ENCODE data around the gene BHLHA9.

BHLHA9 gene

GRCh38 chr17:1241929-1242328 is 28.3 kb upstream of the BHLHA9 start:
- CTCF ChIA-PET, result no interaction called here
- POLR2A ChIA-PET, result no interaction called here
- TF ChIP-seq CTCF (IDR thresholded peaks at IDR 0.05; ENCODE audit: control extremely low read depth, extremely low read depth, low read depth, missing control alignments), result no peak
- DNase-seq (ENCODE audit: extremely low spot score), result no peak

GRCh38 chr17:1244606-1245012 is 25.6 kb upstream of the BHLHA9 start:
- CTCF ChIA-PET, result no interaction called here

GRCh38 chr17:1251866-1252608 is 18.2 kb upstream of the BHLHA9 start:
- CTCF ChIA-PET, result interaction anchor here (1.5 kb wide), 1 partner anchor 8 kb away, joined by 5 read pairs; no protein-coding TSS in a partner anchor
- POLR2A ChIA-PET, result interaction anchor here (1.0 kb wide), 1 partner anchor 14 kb away, joined by 4 read pairs; no protein-coding TSS in a partner anchor
- DNase-seq (ENCODE audit: extremely low spot score), result no peak
- no peak for TF ChIP-seq CTCF (IDR thresholded peaks at IDR 0.05; ENCODE audit: control extremely low read depth, extremely low read depth, low read depth, missing control alignments)

More at GRCh38 chr17:1244606-1245012, 25.6 kb upstream of the BHLHA9 start:
- POLR2A ChIA-PET, result no interaction called here
- no peak for DNase-seq (ENCODE audit: extremely low spot score)
- TF ChIP-seq CTCF (IDR thresholded peaks at IDR 0.05; ENCODE audit: control extremely low read depth, extremely low read depth, low read depth, missing control alignments), result no peak

GRCh38 chr17:1255041-1255440 is 15.2 kb upstream of the BHLHA9 start:
- CTCF ChIA-PET, result interaction anchor here (1.0 to 8.7 kb wide), 2 partner anchors 78 to 466 kb away, joined by 3 to 48 read pairs; no protein-coding TSS in a partner anchor
- TF ChIP-seq CTCF (IDR thresholded peaks at IDR 0.05; ENCODE audit: control extremely low read depth, extremely low read depth, low read depth, missing control alignments), result no peak
- POLR2A ChIA-PET, result interaction anchor here (1.1 kb wide), 1 partner anchor 24 kb away, joined by 5 read pairs; no protein-coding TSS in a partner anchor
- no peak for DNase-seq (ENCODE audit: extremely low spot score)

- ChIA-PET CTCF (interaction anchor here (1.0 to 8.7 kb wide), 3 partner anchors 28 to 318 kb away, joined by 4 to 48 read pairs (median 4); no protein-coding TSS in a partner anchor), POLR2A (interaction anchor here (0.5 kb wide), 1 partner anchor 8 kb away, joined by 3 read pairs; no protein-coding TSS in a partner anchor)
- DNase-seq (ENCODE audit: extremely low spot score), result peak; percentile 15
- TF ChIP-seq CTCF (IDR thresholded peaks at IDR 0.05; ENCODE audit: control extremely low read depth, extremely low read depth, low read depth, missing control alignments), result no peak
These were observed 13.5 kb upstream of the BHLHA9 start for GRCh38 chr17:1256699-1257098.

- TF ChIP-seq CTCF (IDR thresholded peaks at IDR 0.05; ENCODE audit: control extremely low read depth, extremely low read depth, low read depth, missing control alignments), result no peak
- ChIA-PET CTCF (interaction anchor here (0.7 to 8.7 kb wide), 14 partner anchors 9 to 372 kb away, joined by 3 to 48 read pairs (median 4); partner anchors contain the start of gene INPP5K), POLR2A (interaction anchor here (0.8 kb wide), 1 partner anchor 133 kb away, joined by 3 read pairs; no protein-coding TSS in a partner anchor)
- no peak for DNase-seq (ENCODE audit: extremely low spot score)
These were observed 10.0 kb upstream of the BHLHA9 start for GRCh38 chr17:1260086-1260769.
